SH-SY5Y (cell line): ENCODE results near the gene RASL10A.

Source experiments
- GATA2 ChIP-seq: IDR thresholded peaks from 2 replicates; pipeline ENCODE4 v1.6.1; 2011; ENCODE audit warnings: mild to moderate bottlenecking, low read depth, low read length
- GATA3 ChIP-seq: IDR thresholded peaks from 2 replicates; pipeline ENCODE4 v1.6.1; 2011; ENCODE audit warnings: low read depth, mild to moderate bottlenecking, low read length, moderate library complexity

GRCh38 chr22:29300467-29300806, 15.1 kb downstream of the RASL10A start:
- no peak for TF ChIP-seq GATA3
- no peak for TF ChIP-seq GATA2
